Fibroblast of pulmonary artery (primary cell): ENCODE measurements around the gene ALX1.

Experiments
- DNase-seq: peaks from one replicate; pipeline ENCODE4 v3.0.0-alpha.2; 2010; ENCODE audit warnings: low read depth
- H3K4me3 ChIP-seq: replicated peaks from 2 replicates; pipeline ENCODE4 v1.5.1; 2011; ENCODE audit warnings: low read depth, mild to moderate bottlenecking, control low read depth, low read length, moderate library complexity
- CTCF ChIP-seq: IDR thresholded peaks from 2 replicates; pipeline ENCODE4 v1.5.1; 2011; ENCODE audit warnings: mild to moderate bottlenecking, control low read depth, low read length, inconsistent platforms; ENCODE audit errors: missing control alignments

ALX1 gene

DNA sequence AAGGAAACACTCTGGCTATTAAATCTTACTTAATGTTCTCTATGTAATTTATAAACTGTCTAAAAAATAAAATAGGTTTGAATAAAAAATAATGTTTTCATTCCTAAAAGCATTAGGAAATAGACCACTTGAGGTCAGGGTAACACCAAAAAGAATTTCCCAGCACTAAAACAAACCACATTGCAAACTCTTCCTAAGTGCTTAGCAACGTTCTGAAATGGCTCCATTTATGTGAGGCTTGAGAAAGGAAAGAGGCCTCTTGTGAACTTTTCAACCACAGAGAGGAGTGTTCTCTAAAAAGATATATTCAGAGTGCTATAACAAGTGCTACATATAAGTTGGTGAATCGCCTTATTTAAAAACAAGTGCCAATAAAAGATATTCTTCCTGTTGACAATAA, 42.7 kb downstream of the ALX1 start:
- TF ChIP-seq CTCF = no peak
- DNase-seq = peak; percentile 2

GRCh38 chr12:85325442-85325841, 45.4 kb downstream of the ALX1 start:
- no peak for TF ChIP-seq CTCF
- no peak for DNase-seq

More for the DNA sequence above, 42.7 kb downstream of the ALX1 start:
- no peak overlapping the region for H3K4me3 ChIP-seq

GRCh38 chr12:85329913-85330312, 49.9 kb downstream of the ALX1 start:
- H3K4me3 ChIP-seq = no peak overlapping the region
- no peak for DNase-seq
- no peak for TF ChIP-seq CTCF

More at GRCh38 chr12:85325442-85325841, 45.4 kb downstream of the ALX1 start:
- no peak overlapping the region for H3K4me3 ChIP-seq

GRCh38 chr12:85348779-85349178, 68.8 kb downstream of the ALX1 start:
- no peak for TF ChIP-seq CTCF
- no peak overlapping the region for H3K4me3 ChIP-seq
- no peak for DNase-seq

- DNase-seq = no peak
- no peak for TF ChIP-seq CTCF
Observed at GRCh38 chr12:85350356-85350755, 70.3 kb downstream of the ALX1 start.

More at GRCh38 chr12:85350356-85350755, 70.3 kb downstream of the ALX1 start:
- H3K4me3 ChIP-seq = no peak overlapping the region
